Measurements from ENCODE around the gene KDELR3.

GRCh38 chr22:38484244-38484643 is 16.3 kb downstream of the KDELR3 start:
- no peak for TF ChIP-seq CTCF (conservative IDR thresholded peaks at IDR 0.05 in 1 of 2, IDR thresholded peaks at IDR 0.05 in 1 of 2; ENCODE audit: extremely low read depth in 1 of 2, insufficient read depth in 1 of 2, low read depth in 1 of 2, low read length in 2 of 2)
- no peak for TF ChIP-seq EZH2 (IDR thresholded peaks at IDR 0.05; ENCODE audit: borderline replicate concordance, low read length)

All from mammary epithelial cell (primary cell).